ENCODE measurements around the gene IL9.
A peak's percentile ranks its signal among the peaks of the same experiment; 100 is the strongest.

Gene IL9

DNA sequence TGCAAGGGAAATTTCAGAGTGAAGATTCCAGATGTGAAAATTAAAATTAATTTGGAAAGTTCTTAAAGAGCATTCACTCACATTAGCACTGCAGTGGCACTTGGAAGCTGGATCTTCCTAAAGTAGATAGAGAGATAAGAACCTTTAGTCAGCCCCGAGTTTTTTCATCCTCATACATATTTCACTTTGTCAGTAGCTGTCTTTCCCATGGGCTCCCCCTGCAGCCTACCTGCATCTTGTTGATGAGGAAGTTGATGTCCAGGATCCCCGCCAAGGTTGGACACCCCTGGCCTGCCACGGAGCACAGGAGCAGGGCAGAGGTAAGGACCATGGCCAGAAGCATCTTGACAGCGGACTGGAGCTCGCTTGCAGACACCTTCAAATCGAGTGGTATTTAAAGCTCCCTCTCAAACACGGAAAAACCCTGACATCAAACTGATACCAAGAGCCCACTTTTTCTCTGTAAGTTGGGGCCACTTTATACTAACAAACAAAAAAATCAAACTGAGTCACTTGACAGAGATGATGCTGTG, at the start of gene IL9:
Gene IL9, minus strand, starts transcription at position 368 of the 533 bp plus-strand sequence. Its CDS starts 25 bp downstream, at position 343.
- no peak for DNase-seq (ENCODE audit: low read depth)

GRCh38 chr5:135944967-135945560, 49.4 kb upstream of the IL9 start:
- DNase-seq (ENCODE audit: low read depth) = peak; percentile 14

DNA sequence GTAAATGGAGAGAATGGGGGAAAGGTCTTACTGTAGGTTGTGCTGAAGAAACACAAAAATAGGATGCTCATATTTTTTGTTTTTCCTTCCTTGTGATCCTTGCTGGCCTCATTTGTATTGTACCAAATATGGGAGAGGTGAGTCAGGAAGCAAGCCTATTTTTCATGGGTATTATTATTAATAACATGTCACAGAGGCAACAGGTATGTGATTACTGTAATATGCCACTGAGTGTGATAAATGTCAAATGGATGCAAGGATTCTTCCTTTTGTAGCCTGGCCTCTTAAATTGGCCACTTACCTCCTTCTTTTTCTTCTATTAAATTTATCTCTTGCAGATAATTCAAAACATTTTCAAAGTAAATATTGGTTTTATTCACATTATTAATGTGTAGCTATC, 48.9 kb upstream of the IL9 start:
- no peak for DNase-seq (ENCODE audit: low read depth)

DNA sequence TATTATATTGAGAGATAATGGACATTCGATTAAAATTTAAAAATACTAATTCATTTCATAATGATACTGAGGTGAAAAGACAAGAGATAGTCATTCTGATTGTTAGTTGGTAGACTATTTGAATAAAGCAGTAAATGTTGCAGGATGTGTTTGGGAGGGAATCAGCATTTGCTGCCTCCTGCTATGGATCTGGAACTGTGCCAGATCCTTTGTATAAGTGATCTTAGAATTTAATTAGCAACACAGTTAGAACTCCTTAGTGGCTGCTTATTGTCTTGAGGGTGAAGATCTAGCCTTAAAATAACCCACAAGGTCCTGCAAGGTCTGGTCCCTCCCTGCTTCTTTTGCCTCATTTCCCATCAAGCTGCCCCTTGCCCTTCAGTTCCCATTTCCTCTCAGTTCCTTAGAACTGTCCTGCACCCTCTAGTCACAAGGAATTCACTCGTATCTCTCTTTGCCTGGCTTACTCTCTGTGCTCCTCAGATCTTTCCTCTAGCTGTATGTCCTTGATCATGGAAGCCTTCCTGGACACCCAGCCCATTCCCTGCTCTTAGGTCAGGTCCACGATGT, 46.6 kb upstream of the IL9 start:
- no peak for DNase-seq (ENCODE audit: low read depth)

- DNase-seq (ENCODE audit: low read depth) = no peak
These were observed 46.1 kb upstream of the IL9 start for GRCh38 chr5:135941711-135942110.

DNA sequence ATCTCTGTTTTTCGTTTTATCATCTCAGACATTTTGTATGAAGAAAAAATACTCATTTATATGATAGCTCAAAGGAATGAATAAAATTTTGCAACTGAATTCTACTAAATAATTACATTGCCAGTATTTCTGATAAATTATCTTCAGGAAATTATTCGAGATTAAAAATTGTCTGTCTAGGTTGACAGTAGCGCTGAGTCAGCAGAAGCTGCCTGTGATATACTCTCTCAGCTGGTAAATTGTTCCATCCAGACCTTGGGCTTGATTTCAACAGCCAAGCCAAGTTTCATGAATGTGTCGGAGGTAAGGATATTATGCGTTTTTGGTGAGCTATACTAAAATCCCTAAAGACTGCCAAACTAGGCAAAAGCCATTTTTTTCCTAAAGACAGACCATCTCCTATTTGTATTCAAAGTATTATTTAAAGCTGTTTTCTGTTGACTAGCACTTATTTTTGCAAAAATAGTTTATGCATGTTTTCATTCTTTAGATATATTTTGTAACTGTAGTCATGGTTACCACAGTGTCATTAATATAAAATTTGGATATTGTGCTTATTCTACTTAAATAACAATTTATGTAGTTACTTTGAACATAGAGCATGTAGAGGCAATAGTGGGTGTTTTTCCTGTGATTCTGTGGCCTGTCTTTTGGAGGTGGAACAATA, 41.7 kb upstream of the IL9 start:
- no peak for DNase-seq (ENCODE audit: low read depth)

GRCh38 chr5:135934939-135935338, 39.3 kb upstream of the IL9 start:
- DNase-seq (ENCODE audit: low read depth) = no peak

DNA sequence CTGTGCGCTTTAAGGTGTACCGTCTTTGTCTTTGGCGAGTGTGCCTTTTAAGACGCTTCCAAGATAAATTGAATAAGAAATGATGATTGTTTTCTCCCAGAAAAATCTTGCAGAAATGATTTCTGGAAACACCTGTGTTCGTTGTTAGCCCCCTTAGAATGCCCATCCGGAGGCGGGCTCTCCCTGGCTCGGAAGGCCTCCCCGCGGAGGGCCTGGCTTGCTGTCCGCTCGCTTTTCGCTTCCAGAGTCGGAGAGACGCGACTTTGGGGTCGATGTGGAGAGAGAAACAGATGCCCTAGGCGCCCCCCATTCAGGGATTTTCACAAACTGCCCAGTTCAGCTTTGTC, 35.3 kb upstream of the IL9 start:
- no peak for DNase-seq (ENCODE audit: low read depth)

DNA sequence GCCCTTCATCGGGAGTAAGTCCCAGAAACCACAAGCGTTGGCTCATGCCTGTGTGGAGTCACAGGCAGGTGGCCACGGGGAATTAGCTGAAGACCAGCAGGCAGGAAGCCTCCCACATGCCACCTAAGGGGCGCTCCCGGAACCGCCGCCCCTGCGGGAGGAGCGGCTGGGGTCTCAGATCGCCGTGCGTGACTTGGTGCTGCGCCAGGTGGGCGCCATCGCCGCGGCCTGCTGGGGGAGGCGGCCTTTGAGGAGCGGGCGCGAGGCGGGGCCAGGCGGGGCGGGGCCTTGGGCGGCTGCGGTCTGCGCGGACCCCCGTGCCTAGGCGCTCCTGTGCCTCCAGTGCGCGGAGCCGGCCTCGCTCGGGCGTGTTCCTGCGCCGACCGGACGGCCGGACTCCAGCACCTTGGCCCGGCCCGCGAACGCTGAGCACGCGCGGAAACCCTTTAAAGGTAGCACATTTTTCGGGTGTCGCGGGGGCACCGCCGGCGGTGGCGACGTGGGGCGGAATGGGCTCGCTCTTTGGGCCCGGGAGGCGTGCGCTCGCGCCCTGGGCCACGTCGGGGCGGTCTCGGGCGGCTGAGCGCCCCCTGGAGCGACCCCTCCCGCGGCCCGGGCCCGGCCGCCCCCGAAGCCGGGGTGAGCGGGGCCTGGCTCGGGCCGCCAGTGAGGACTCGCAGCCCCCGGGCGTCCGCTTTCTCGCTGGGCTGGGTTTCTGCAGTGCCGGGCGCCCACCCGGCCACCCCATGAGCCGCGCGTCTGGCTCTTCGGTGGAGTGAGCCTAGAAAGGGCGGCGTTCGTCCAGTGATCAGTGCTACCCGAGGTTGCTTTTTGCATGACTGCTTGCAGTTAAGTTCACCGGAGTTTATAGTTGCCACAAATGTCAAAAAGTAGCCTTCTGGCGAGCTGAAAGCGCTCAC, 34.6 kb upstream of the IL9 start:
- no peak for DNase-seq (ENCODE audit: low read depth)

GRCh38 chr5:135921388-135921787, 25.7 kb upstream of the IL9 start:
- DNase-seq (ENCODE audit: low read depth) = no peak

GRCh38 chr5:135920199-135920598, 24.6 kb upstream of the IL9 start:
- DNase-seq (ENCODE audit: low read depth) = no peak

GRCh38 chr5:135916638-135917263, 21.1 kb upstream of the IL9 start:
- peak; percentile 7 for DNase-seq (ENCODE audit: low read depth)

GRCh38 chr5:135915466-135916001, 19.9 kb upstream of the IL9 start:
- DNase-seq (ENCODE audit: low read depth) = no peak

GRCh38 chr5:135913713-135914626, 18.3 kb upstream of the IL9 start:
- no peak for DNase-seq (ENCODE audit: low read depth)

- DNase-seq (ENCODE audit: low read depth) = no peak
These were observed 9.5 kb upstream of the IL9 start for GRCh38 chr5:135905144-135905543.

DNA sequence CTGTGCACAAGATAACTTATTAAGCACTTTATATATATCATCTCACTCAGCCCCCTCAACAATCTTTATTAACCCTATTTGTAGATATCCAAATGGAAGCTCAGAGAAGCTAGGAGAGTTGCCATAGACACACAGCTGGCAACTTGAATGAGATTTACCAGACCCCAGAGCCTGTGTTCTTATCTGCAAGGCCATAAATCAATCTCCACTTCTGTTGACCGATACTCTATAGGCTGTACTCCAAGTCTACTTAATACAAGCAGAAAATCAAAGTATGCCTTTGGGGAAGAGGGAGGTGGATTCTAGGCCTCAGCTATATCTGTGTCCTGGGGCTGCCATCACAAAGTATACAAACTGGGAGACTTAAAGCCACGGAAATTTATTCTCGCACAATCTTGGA, 6.0 kb upstream of the IL9 start:
- no peak for DNase-seq (ENCODE audit: low read depth)

- no peak for DNase-seq (ENCODE audit: low read depth)
These were observed 4.6 kb upstream of the IL9 start for GRCh38 chr5:135900276-135900675.

GRCh38 chr5:135898651-135899050, 3.0 kb upstream of the IL9 start:
- DNase-seq (ENCODE audit: low read depth) = no peak

- DNase-seq (ENCODE audit: low read depth) = no peak
These were observed 852 bp downstream of the IL9 start for GRCh38 chr5:135894789-135895188.

GRCh38 chr5:135894276-135894675, 1.4 kb downstream of the IL9 start:
- DNase-seq (ENCODE audit: low read depth) = no peak

DNA sequence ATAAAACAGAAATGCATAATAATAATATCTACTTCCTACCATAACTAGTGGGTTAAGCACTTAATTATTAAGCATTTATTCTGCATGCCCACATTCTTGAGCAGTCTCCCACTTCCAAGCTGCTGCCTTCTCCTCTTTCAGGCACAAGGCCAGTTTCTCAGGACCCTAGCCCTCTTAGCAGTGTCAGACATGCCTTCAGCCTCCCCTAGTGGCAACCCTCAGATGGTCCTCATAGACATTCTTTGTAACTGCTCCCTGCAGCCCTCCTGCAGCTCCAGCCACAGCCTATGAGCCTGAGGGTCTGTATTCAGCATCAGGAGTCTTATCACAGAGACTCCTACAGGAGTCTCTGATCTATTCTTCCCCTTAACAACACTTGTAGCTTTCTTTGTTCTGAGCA, 3.9 kb downstream of the IL9 start:
- no peak for DNase-seq (ENCODE audit: low read depth)

Measured in CMK (cell line).